ENCODE results near the gene NHEJ1. TPM values are rescaled to one million over a fixed set of nuclear protein-coding genes. Genes with fewer than 3 reads are reported as not detected.

The NHEJ1 gene
- total RNA-seq, 1 experiment from 2014 or later = 16.4 TPM

- peaks cover 5 to 8% of the 10 kb centered on the region in 2 experiments; a peak in 3 of 4 replicates for H3K4me1 ChIP-seq (ENCODE audit: control insufficient read depth in 1 of 2, insufficient read depth in 2 of 2, low read length in 2 of 2)
- no peaks in the 10 kb centered on the region for H3K9me2 ChIP-seq (ENCODE audit: insufficient read depth)
- H3K9me3 ChIP-seq (ENCODE audit: control insufficient read depth in 1 of 2, insufficient read depth in 1 of 2, low read depth in 1 of 2, low read length in 2 of 2) = no peaks in the 10 kb centered on the region
- TF ChIP-seq, protein P1, sequence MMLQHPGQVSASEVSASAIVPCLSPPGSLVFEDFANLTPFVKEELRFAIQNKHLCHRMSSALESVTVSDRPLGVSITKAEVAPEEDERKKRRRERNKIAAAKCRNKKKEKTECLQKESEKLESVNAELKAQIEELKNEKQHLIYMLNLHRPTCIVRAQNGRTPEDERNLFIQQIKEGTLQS (IDR thresholded peaks at IDR 0.05) = no peak
- TF ChIP-seq POLR2AphosphoS5 (IDR thresholded peaks at IDR 0.05; ENCODE audit: low read depth, low read length) = no peak
- H4K20me1 ChIP-seq (ENCODE audit: insufficient read depth) = no peaks in the 10 kb centered on the region
- BruUV-seq (replicated peaks) = no TSS peak
- POLR2A ChIA-PET = no interaction called here
- RAD21 ChIA-PET (ENCODE audit: low non-redundant PET in 1 of 2, low total read pairs in 2 of 2, uncharacterized antibody in 2 of 2, unreplicated experiment in 2 of 2) = no interaction called here
- intact Hi-C loops (cut with micrococcal nuclease) = no loop called here
- H3K4me3 ChIP-seq (replicated peaks in 1 of 2; ENCODE audit: low read depth in 1 of 2, low read length in 2 of 2) = no peak overlapping the region
- ATAC-seq = no peak
- CTCF ChIA-PET = interaction anchor here (1.7 to 1.9 kb wide), 2 partner anchors 11 to 129 kb away, joined by 6 read pairs; partner anchors contain the start of gene CNPPD1
- no peak overlapping the region for H3K27ac ChIP-seq (ENCODE audit: low read depth, low read length)
- no peak overlapping the region for H2AFZ ChIP-seq (ENCODE audit: low read depth, low read length, poor library complexity, severe bottlenecking)
- H3K79me2 ChIP-seq (ENCODE audit: insufficient read depth, low read length) = no peaks in the 10 kb centered on the region
- no peaks in the 10 kb centered on the region for H3K36me3 ChIP-seq (ENCODE audit: control insufficient read depth in 1 of 2, insufficient read depth in 2 of 2, low read length in 2 of 2)
- DNase-seq (ENCODE audit: low read depth, low spot score) = no peak
- no peak overlapping the region for H3K9ac ChIP-seq (ENCODE audit: low read length)
- no peak overlapping the region for H3K4me2 ChIP-seq (ENCODE audit: low read length)
- no peaks in the 10 kb centered on the region for H3K27me3 ChIP-seq (ENCODE audit: insufficient read depth, low read length)
Measured at GRCh38 chr2:219165058-219165911, 4.7 kb upstream of the NHEJ1 start.

GRCh38 chr2:219163156-219163555, 2.5 kb upstream of the NHEJ1 start:
- DNase-seq (ENCODE audit: low read depth, low spot score) (no peak), ATAC-seq (no peak)
- H3K27me3 ChIP-seq (ENCODE audit: insufficient read depth, low read length) = no peaks in the 10 kb centered on the region
- no peaks in the 10 kb centered on the region for H3K36me3 ChIP-seq (ENCODE audit: control insufficient read depth in 1 of 2, insufficient read depth in 2 of 2, low read length in 2 of 2)
- no TSS peak for BruUV-seq (replicated peaks)
- no peak overlapping the region for H3K9ac ChIP-seq (ENCODE audit: low read length)
- H3K9me3 ChIP-seq (ENCODE audit: control insufficient read depth in 1 of 2, insufficient read depth in 1 of 2, low read depth in 1 of 2, low read length in 2 of 2) = no peaks in the 10 kb centered on the region
- POLR2A ChIA-PET = no interaction called here
- TF ChIP-seq EZH2 (IDR thresholded peaks at IDR 0.05) = no peak
- TF ChIP-seq EGR1 (IDR thresholded peaks at IDR 0.05; ENCODE audit: low read depth) = no peak
- TF ChIP-seq ZBTB33 (IDR thresholded peaks at IDR 0.05; ENCODE audit: extremely low read depth, insufficient replicate concordance, low read length) = no peak
- TF ChIP-seq, protein P2, sequence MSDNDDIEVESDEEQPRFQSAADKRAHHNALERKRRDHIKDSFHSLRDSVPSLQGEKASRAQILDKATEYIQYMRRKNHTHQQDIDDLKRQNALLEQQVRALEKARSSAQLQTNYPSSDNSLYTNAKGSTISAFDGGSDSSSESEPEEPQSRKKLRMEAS (IDR thresholded peaks at IDR 0.05) = no peak
- TF ChIP-seq POLR2A (IDR thresholded peaks at IDR 0.05; ENCODE audit: borderline replicate concordance, extremely low read depth, insufficient read depth, insufficient read length) = no peak
- TF ChIP-seq CBX3 (IDR thresholded peaks at IDR 0.05; ENCODE audit: low read depth) = no peak
- TF ChIP-seq EZH2phosphoT487 (IDR thresholded peaks at IDR 0.05; ENCODE audit: borderline replicate concordance) = no peak
- no peak for TF ChIP-seq SIN3A (IDR thresholded peaks at IDR 0.05; ENCODE audit: low read depth)
- no peak for TF ChIP-seq TCF7L2 (IDR thresholded peaks at IDR 0.05; ENCODE audit: borderline replicate concordance, extremely low read depth, insufficient read depth, insufficient read length)
- TF ChIP-seq SRF (IDR thresholded peaks at IDR 0.05; ENCODE audit: low read depth) = no peak
- no peak for TF ChIP-seq SP1 (IDR thresholded peaks at IDR 0.05; ENCODE audit: low read depth)
- no peak for TF ChIP-seq ELF1 (IDR thresholded peaks at IDR 0.05; ENCODE audit: borderline replicate concordance, low read depth)
- TF ChIP-seq JUND (IDR thresholded peaks at IDR 0.05) = no peak
- TF ChIP-seq, protein P3, sequence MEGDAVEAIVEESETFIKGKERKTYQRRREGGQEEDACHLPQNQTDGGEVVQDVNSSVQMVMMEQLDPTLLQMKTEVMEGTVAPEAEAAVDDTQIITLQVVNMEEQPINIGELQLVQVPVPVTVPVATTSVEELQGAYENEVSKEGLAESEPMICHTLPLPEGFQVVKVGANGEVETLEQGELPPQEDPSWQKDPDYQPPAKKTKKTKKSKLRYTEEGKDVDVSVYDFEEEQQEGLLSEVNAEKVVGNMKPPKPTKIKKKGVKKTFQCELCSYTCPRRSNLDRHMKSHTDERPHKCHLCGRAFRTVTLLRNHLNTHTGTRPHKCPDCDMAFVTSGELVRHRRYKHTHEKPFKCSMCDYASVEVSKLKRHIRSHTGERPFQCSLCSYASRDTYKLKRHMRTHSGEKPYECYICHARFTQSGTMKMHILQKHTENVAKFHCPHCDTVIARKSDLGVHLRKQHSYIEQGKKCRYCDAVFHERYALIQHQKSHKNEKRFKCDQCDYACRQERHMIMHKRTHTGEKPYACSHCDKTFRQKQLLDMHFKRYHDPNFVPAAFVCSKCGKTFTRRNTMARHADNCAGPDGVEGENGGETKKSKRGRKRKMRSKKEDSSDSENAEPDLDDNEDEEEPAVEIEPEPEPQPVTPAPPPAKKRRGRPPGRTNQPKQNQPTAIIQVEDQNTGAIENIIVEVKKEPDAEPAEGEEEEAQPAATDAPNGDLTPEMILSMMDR (IDR thresholded peaks at IDR 0.05 in 2 of 3, conservative IDR thresholded peaks at IDR 0.05 in 1 of 3; ENCODE audit: borderline replicate concordance in 1 of 3, insufficient read depth in 1 of 3, low read depth in 2 of 3, low read length in 2 of 3) = no peak
- TF ChIP-seq POLR2AphosphoS5 (IDR thresholded peaks at IDR 0.05; ENCODE audit: low read depth, low read length) = no peak
- H3K4me3 ChIP-seq (replicated peaks in 1 of 2; ENCODE audit: low read depth in 1 of 2, low read length in 2 of 2) = no peak overlapping the region
- no peaks in the 10 kb centered on the region for H4K20me1 ChIP-seq (ENCODE audit: insufficient read depth)
- no peaks in the 10 kb centered on the region for H3K9me2 ChIP-seq (ENCODE audit: insufficient read depth)
- H3K27ac ChIP-seq (ENCODE audit: low read depth, low read length) = no peak overlapping the region
- intact Hi-C loops (cut with micrococcal nuclease) = no loop called here
- CTCF ChIA-PET = interaction anchor here (1.4 to 1.9 kb wide), 2 partner anchors 115 to 132 kb away, joined by 3 to 6 read pairs; no protein-coding TSS in a partner anchor
- no peak overlapping the region for H3K4me2 ChIP-seq (ENCODE audit: low read length)
- H3K4me1 ChIP-seq (ENCODE audit: control insufficient read depth in 1 of 2, insufficient read depth in 2 of 2, low read length in 2 of 2) = peaks cover 5 to 16% of the 10 kb centered on the region in 2 experiments; a peak in 3 of 4 replicates
- RAD21 ChIA-PET (ENCODE audit: low non-redundant PET in 1 of 2, low total read pairs in 2 of 2, uncharacterized antibody in 2 of 2, unreplicated experiment in 2 of 2) = no interaction called here
- H3K79me2 ChIP-seq (ENCODE audit: insufficient read depth, low read length) = no peaks in the 10 kb centered on the region
- H2AFZ ChIP-seq (ENCODE audit: low read depth, low read length, poor library complexity, severe bottlenecking) = no peak overlapping the region

All from HCT116 (cell line).